ENCODE measurements around the gene HILPDA. TPM values are rescaled to one million over a fixed set of nuclear protein-coding genes. Genes with fewer than 3 reads are reported as not detected.
A peak's percentile ranks its signal among the peaks of the same experiment; 100 is the strongest.

Gene HILPDA
- total and polyA plus RNA-seq, 9 of the 15 experiments (the other 6 are each of a cell fraction or from before 2014, with no cell fraction given): 8.3 to 71.8 (median 23.5) TPM

DNA sequence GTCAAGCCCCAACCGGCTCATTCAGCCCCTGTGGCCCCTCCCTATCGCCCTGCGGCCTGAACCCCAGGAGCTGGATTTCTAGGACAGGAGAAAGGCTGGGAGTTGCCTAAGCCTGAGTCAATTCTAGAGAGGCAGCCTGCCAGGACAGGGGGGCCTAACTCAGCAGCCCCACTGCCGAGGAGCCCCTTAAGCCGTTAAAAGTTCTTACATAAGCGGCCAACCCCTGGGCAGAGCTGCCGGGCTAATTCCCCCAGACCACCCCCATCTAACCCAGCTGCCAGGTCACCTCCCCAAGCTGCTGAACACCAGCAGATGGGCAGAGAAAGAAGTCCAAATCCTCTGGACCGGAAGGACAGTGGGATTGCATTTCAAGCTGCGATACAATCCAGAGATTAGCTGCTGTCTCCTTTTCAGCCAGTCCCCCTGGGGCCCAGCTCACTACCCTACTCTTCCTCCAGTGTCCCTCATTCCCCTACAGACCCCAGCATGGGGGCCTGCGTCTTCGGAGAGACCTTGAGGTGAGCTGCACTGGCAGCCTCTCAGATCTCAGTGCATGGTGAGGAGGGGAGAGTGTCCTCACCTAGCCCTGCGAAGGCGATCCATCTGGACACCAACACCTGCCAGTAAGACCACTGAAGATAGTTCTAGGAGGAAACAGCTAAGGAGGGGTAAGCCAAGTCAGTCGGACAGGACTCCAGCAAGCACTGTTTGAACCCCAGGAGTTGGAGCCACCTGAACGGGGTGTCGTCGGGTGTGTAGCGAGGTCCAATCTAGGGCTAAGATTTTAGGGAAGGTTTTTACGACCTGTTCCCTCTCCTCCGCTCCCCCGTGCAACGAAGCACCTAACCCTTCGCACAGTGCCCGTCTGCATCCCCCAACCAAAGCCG lies 46.7 kb upstream of the HILPDA start (continued):
- TF ChIP-seq, protein P1, sequence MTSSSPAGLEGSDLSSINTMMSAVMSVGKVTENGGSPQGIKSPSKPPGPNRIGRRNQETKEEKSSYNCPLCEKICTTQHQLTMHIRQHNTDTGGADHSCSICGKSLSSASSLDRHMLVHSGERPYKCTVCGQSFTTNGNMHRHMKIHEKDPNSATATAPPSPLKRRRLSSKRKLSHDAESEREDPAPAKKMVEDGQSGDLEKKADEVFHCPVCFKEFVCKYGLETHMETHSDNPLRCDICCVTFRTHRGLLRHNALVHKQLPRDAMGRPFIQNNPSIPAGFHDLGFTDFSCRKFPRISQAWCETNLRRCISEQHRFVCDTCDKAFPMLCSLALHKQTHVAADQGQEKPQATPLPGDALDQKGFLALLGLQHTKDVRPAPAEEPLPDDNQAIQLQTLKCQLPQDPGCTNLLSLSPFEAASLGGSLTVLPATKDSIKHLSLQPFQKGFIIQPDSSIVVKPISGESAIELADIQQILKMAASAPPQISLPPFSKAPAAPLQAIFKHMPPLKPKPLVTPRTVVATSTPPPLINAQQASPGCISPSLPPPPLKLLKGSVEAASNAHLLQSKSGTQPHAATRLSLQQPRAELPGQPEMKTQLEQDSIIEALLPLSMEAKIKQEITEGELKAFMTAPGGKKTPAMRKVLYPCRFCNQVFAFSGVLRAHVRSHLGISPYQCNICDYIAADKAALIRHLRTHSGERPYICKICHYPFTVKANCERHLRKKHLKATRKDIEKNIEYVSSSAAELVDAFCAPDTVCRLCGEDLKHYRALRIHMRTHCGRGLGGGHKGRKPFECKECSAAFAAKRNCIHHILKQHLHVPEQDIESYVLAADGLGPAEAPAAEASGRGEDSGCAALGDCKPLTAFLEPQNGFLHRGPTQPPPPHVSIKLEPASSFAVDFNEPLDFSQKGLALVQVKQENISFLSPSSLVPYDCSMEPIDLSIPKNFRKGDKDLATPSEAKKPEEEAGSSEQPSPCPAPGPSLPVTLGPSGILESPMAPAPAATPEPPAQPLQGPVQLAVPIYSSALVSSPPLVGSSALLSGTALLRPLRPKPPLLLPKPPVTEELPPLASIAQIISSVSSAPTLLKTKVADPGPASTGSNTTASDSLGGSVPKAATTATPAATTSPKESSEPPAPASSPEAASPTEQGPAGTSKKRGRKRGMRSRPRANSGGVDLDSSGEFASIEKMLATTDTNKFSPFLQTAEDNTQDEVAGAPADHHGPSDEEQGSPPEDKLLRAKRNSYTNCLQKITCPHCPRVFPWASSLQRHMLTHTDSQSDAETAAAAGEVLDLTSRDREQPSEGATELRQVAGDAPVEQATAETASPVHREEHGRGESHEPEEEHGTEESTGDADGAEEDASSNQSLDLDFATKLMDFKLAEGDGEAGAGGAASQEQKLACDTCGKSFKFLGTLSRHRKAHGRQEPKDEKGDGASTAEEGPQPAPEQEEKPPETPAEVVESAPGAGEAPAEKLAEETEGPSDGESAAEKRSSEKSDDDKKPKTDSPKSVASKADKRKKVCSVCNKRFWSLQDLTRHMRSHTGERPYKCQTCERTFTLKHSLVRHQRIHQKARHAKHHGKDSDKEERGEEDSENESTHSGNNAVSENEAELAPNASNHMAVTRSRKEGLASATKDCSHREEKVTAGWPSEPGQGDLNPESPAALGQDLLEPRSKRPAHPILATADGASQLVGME (CRISPR knock-in tag; IDR thresholded peaks at IDR 0.05): peak; percentile 70; the same call in 1 of the 2 replicates
- TF ChIP-seq TAF9B (IDR thresholded peaks at IDR 0.05; ENCODE audit: partially characterized antibody): no peak
- TF ChIP-seq ZNF79 (CRISPR knock-in tag; IDR thresholded peaks at IDR 0.05; ENCODE audit: low read depth): no peak
- TF ChIP-seq ZNF583 (CRISPR knock-in tag; IDR thresholded peaks at IDR 0.05): no peak
- no peak for TF ChIP-seq SETDB1 (IDR thresholded peaks at IDR 0.05; ENCODE audit: low read length)
- no peak for TF ChIP-seq CTBP1 (IDR thresholded peaks at IDR 0.05; ENCODE audit: borderline replicate concordance)
- TF ChIP-seq YBX1 (IDR thresholded peaks at IDR 0.05): no peak
- peak; percentile 20 for TF ChIP-seq RBBP5 (IDR thresholded peaks at IDR 0.05; ENCODE audit: borderline replicate concordance, insufficient read depth, low read length, poor library complexity, severe bottlenecking)
- no peak for TF ChIP-seq ZNF445 (CRISPR knock-in tag; IDR thresholded peaks at IDR 0.05; ENCODE audit: low read depth)
- TF ChIP-seq ZKSCAN3 (CRISPR knock-in tag; IDR thresholded peaks at IDR 0.05): no peak
- TF ChIP-seq BRD9 (IDR thresholded peaks at IDR 0.05; ENCODE audit: low read depth, partially characterized antibody): no peak
- no peak for TF ChIP-seq JUN (IDR thresholded peaks at IDR 0.05; ENCODE audit: borderline replicate concordance, low read depth, low read length)
- TF ChIP-seq JUN (CRISPR knock-in tag; IDR thresholded peaks at IDR 0.05; ENCODE audit: borderline replicate concordance): 0 out of 2 replicates have a peak, but pooled peaks have one; percentile 41
- no peak for TF ChIP-seq ZNF224 (CRISPR knock-in tag; IDR thresholded peaks at IDR 0.05)
- TF ChIP-seq, protein P2, sequence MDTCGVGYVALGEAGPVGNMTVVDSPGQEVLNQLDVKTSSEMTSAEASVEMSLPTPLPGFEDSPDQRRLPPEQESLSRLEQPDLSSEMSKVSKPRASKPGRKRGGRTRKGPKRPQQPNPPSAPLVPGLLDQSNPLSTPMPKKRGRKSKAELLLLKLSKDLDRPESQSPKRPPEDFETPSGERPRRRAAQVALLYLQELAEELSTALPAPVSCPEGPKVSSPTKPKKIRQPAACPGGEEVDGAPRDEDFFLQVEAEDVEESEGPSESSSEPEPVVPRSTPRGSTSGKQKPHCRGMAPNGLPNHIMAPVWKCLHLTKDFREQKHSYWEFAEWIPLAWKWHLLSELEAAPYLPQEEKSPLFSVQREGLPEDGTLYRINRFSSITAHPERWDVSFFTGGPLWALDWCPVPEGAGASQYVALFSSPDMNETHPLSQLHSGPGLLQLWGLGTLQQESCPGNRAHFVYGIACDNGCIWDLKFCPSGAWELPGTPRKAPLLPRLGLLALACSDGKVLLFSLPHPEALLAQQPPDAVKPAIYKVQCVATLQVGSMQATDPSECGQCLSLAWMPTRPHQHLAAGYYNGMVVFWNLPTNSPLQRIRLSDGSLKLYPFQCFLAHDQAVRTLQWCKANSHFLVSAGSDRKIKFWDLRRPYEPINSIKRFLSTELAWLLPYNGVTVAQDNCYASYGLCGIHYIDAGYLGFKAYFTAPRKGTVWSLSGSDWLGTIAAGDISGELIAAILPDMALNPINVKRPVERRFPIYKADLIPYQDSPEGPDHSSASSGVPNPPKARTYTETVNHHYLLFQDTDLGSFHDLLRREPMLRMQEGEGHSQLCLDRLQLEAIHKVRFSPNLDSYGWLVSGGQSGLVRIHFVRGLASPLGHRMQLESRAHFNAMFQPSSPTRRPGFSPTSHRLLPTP (IDR thresholded peaks at IDR 0.05; ENCODE audit: borderline replicate concordance, extremely low read depth, insufficient read length): no peak
- 0 out of 2 replicates have a peak, but pooled peaks have one; percentile 11 for TF ChIP-seq DMBX1 (CRISPR knock-in tag; IDR thresholded peaks at IDR 0.05; ENCODE audit: borderline replicate concordance)
- TF ChIP-seq NEUROD1 (IDR thresholded peaks at IDR 0.05; ENCODE audit: borderline replicate concordance, low read depth, low read length, partially characterized antibody): peak; percentile 4
- peak in 1 of 3 experiments; percentile 19 for TF ChIP-seq YY1 (IDR thresholded peaks at IDR 0.05; ENCODE audit: borderline replicate concordance in 1 of 3, control insufficient read depth in 1 of 3, extremely low read depth in 1 of 3, insufficient read depth in 3 of 3, insufficient read length in 1 of 3, insufficient replicate concordance in 2 of 3, low read depth in 1 of 3, low read length in 2 of 3)

Measured in K562 (cell line).